ENCODE results near the gene CRTAC1. TPM values are rescaled to one million over a fixed set of nuclear protein-coding genes. Genes with fewer than 3 reads are reported as not detected.

Gene CRTAC1
- total and polyA plus RNA-seq, 2 experiments from 2014 or later: 0.47 to 1.2 TPM

GRCh38 chr10:97865488-97865887 lies 164.9 kb downstream of the CRTAC1 start (continued):
- TF ChIP-seq ZNF462 (CRISPR knock-in tag; IDR thresholded peaks at IDR 0.05) (no peak), EZH2phosphoT487 (IDR thresholded peaks at IDR 0.05; ENCODE audit: unreplicated experiment) (no peak), EZH2 (IDR thresholded peaks at IDR 0.05; ENCODE audit: low read depth, unreplicated experiment) (no peak), NANOG (IDR thresholded peaks at IDR 0.05; ENCODE audit: borderline replicate concordance) (no peak), CTCF (conservative IDR thresholded peaks at IDR 0.05; ENCODE audit: low read depth in 2 of 2) (no peak), ETS1 (IDR thresholded peaks at IDR 0.05) (no peak), CREB1 (CRISPR knock-in tag; IDR thresholded peaks at IDR 0.05; ENCODE audit: low read depth) (no peak)

Data from GM23338 (cell line).